Adrenal gland (tissue), 5 donors: ENCODE data around the gene KCTD20.

Experiments
- POLR2A ChIP-seq, 2 donors: fragments of 450-650 bp; IDR thresholded peaks; one replicate each; pipeline ENCODE4 v1.6.1; 2017; ENCODE audit warnings: antibody characterized with exemption in 2 of 2, mild to moderate bottlenecking in 2 of 2, moderate library complexity in 1 of 2
- TF ChIP-seq, protein P1 (sequence below), 6 experiments: fragments of 450-650 bp in 4 of 6; fragments of 200-600 bp in 2 of 6; sonication (generic) in 1 of 6; IDR thresholded peaks; 1 replicate in 5 of 6; 2 replicates in 1 of 6; pipeline versions ENCODE4 v1.5.1 to v1.8.0; 2016 to 2021; ENCODE audit warnings: antibody characterized with exemption in 6 of 6, mild to moderate bottlenecking in 2 of 6, moderate library complexity in 1 of 6
- donor health status: DM: no; HTN: no; CAD: no.

DNA sequence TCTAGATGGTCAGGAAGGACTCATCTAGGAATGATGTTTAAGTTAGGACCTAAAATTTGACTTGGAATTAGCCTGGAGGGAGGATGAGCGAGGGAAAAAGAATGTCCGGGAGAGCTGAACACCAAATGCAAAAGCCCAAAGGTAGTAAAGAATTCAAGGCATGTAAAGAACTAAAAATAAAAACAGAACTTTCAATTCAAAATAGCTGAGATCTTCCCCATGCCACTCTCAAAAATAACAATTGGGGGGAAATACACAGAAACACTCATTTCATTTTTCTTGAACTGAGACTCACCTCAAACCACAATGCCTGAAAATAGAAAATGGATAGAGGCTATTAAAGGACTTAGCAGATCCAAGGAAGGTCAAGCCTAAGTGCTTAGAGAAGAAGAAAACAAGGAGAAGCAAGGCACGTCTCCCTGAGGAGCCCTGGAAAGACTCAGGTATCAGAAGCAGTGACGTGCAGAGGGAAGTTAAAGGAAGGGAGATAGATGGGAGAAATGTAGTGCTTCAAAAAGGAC, 10.6 kb upstream of the KCTD20 start:
- TF ChIP-seq, protein P1, sequence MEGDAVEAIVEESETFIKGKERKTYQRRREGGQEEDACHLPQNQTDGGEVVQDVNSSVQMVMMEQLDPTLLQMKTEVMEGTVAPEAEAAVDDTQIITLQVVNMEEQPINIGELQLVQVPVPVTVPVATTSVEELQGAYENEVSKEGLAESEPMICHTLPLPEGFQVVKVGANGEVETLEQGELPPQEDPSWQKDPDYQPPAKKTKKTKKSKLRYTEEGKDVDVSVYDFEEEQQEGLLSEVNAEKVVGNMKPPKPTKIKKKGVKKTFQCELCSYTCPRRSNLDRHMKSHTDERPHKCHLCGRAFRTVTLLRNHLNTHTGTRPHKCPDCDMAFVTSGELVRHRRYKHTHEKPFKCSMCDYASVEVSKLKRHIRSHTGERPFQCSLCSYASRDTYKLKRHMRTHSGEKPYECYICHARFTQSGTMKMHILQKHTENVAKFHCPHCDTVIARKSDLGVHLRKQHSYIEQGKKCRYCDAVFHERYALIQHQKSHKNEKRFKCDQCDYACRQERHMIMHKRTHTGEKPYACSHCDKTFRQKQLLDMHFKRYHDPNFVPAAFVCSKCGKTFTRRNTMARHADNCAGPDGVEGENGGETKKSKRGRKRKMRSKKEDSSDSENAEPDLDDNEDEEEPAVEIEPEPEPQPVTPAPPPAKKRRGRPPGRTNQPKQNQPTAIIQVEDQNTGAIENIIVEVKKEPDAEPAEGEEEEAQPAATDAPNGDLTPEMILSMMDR (IDR thresholded peaks at IDR 0.05) = no peak
- TF ChIP-seq POLR2A (IDR thresholded peaks at IDR 0.05) = no peak
